ENCODE results near the gene NOL8. TPM values are rescaled to one million over a fixed set of nuclear protein-coding genes. Genes with fewer than 3 reads are reported as not detected.

Gene NOL8
- total and polyA plus RNA-seq, 2 donors = 30.7 to 51.3 TPM

GRCh38 chr9:92290785-92291429, 34.2 kb downstream of the NOL8 start:
- no peaks in the 10 kb centered on the region for H3K27me3 ChIP-seq (ENCODE audit: control insufficient read depth in 2 of 2, insufficient read depth in 1 of 2, low read length in 1 of 2)
- 90% methylated on average over 1 of the region's 1 CpG for WGBS
- H3K4me3 ChIP-seq (ENCODE audit: low read length in 2 of 2) = no peak overlapping the region
- no peak overlapping the region for H3K27ac ChIP-seq (ENCODE audit: low read depth in 1 of 2, low read length in 1 of 2)
- no peaks in the 10 kb centered on the region for H3K9me3 ChIP-seq (ENCODE audit: control insufficient read depth in 2 of 2, insufficient read depth in 1 of 2, low read length in 1 of 2)
- H3K4me1 ChIP-seq (ENCODE audit: control insufficient read depth in 2 of 2, insufficient read depth in 2 of 2, low read length in 2 of 2) = peaks cover 6 to 12% of the 10 kb centered on the region in 2 donors
- H3K36me3 ChIP-seq (ENCODE audit: control insufficient read depth in 2 of 2, insufficient read depth in 2 of 2, low read length in 1 of 2) = peaks cover 6 to 22% of the 10 kb centered on the region in 2 donors
- no peak for DNase-seq (ENCODE audit: low read depth in 6 of 9, low spot score in 9 of 9)

- Histone ChIP-seq H3K27ac (ENCODE audit: low read depth in 1 of 2, low read length in 1 of 2) (no peak overlapping the region), H3K36me3 (ENCODE audit: control insufficient read depth in 2 of 2, insufficient read depth in 2 of 2, low read length in 1 of 2) (peaks cover 12 to 32% of the 10 kb centered on the region in 2 donors), H3K4me3 (ENCODE audit: low read length in 2 of 2) (no peak overlapping the region), H3K27me3 (ENCODE audit: control insufficient read depth in 2 of 2, insufficient read depth in 1 of 2, low read length in 1 of 2) (no peaks in the 10 kb centered on the region), H3K9me3 (ENCODE audit: control insufficient read depth in 2 of 2, insufficient read depth in 1 of 2, low read length in 1 of 2) (no peaks in the 10 kb centered on the region), H3K4me1 (ENCODE audit: control insufficient read depth in 2 of 2, insufficient read depth in 2 of 2, low read length in 2 of 2) (peaks cover 6 to 12% of the 10 kb centered on the region in 2 donors)
- no peak for DNase-seq (ENCODE audit: low read depth in 6 of 9, low spot score in 9 of 9)
- 97% methylated on average over 5 of the region's 5 CpGs for WGBS
These were observed 35.3 kb downstream of the NOL8 start for GRCh38 chr9:92289708-92290390.

- Histone ChIP-seq H3K36me3 (ENCODE audit: control insufficient read depth in 2 of 2, insufficient read depth in 2 of 2, low read length in 1 of 2) (peaks cover 33 to 81% of the 10 kb centered on the region in 2 donors), H3K27me3 (ENCODE audit: control insufficient read depth in 2 of 2, insufficient read depth in 1 of 2, low read length in 1 of 2) (no peaks in the 10 kb centered on the region), H3K27ac (ENCODE audit: low read depth in 1 of 2, low read length in 1 of 2) (no peak overlapping the region), H3K4me3 (ENCODE audit: low read length in 2 of 2) (no peak overlapping the region), H3K9me3 (ENCODE audit: control insufficient read depth in 2 of 2, insufficient read depth in 1 of 2, low read length in 1 of 2) (no peaks in the 10 kb centered on the region), H3K4me1 (ENCODE audit: control insufficient read depth in 2 of 2, insufficient read depth in 2 of 2, low read length in 2 of 2) (no peaks in the 10 kb centered on the region)
- DNase-seq (ENCODE audit: low read depth in 6 of 9, low spot score in 9 of 9) = no peak
- 92% methylated on average over 1 of the region's 1 CpG for WGBS
These were observed 45.8 kb downstream of the NOL8 start for GRCh38 chr9:92279302-92279701.

GRCh38 chr9:92278110-92278509, 47.0 kb downstream of the NOL8 start:
- Histone ChIP-seq H3K27ac (ENCODE audit: low read depth in 1 of 2, low read length in 1 of 2) (no peak overlapping the region), H3K36me3 (ENCODE audit: control insufficient read depth in 2 of 2, insufficient read depth in 2 of 2, low read length in 1 of 2) (peaks cover 38 to 81% of the 10 kb centered on the region in 2 donors), H3K4me3 (ENCODE audit: low read length in 2 of 2) (no peak overlapping the region), H3K27me3 (ENCODE audit: control insufficient read depth in 2 of 2, insufficient read depth in 1 of 2, low read length in 1 of 2) (no peaks in the 10 kb centered on the region), H3K9me3 (ENCODE audit: control insufficient read depth in 2 of 2, insufficient read depth in 1 of 2, low read length in 1 of 2) (no peaks in the 10 kb centered on the region), H3K4me1 (ENCODE audit: control insufficient read depth in 2 of 2, insufficient read depth in 2 of 2, low read length in 2 of 2) (no peaks in the 10 kb centered on the region)
- no peak for DNase-seq (ENCODE audit: low read depth in 6 of 9, low spot score in 9 of 9)
- WGBS = 96% methylated on average over 2 of the region's 2 CpGs

GRCh38 chr9:92276331-92277032, 48.7 kb downstream of the NOL8 start:
- WGBS = 47% methylated on average over 11 of the region's 11 CpGs
- peak in 1 of 9 donors; percentile 6 for DNase-seq (ENCODE audit: low read depth in 6 of 9, low spot score in 9 of 9)
- Histone ChIP-seq H3K9me3 (ENCODE audit: control insufficient read depth in 2 of 2, insufficient read depth in 1 of 2, low read length in 1 of 2) (no peaks in the 10 kb centered on the region), H3K27ac (ENCODE audit: low read depth in 1 of 2, low read length in 1 of 2) (no peak overlapping the region), H3K4me1 (ENCODE audit: control insufficient read depth in 2 of 2, insufficient read depth in 2 of 2, low read length in 2 of 2) (no peaks in the 10 kb centered on the region), H3K27me3 (ENCODE audit: control insufficient read depth in 2 of 2, insufficient read depth in 1 of 2, low read length in 1 of 2) (no peaks in the 10 kb centered on the region), H3K36me3 (ENCODE audit: control insufficient read depth in 2 of 2, insufficient read depth in 2 of 2, low read length in 1 of 2) (peaks cover 35 to 81% of the 10 kb centered on the region in 2 donors), H3K4me3 (ENCODE audit: low read length in 2 of 2) (no peak overlapping the region)

GRCh38 chr9:92275541-92275940, 49.6 kb downstream of the NOL8 start:
- Histone ChIP-seq H3K4me1 (ENCODE audit: control insufficient read depth in 2 of 2, insufficient read depth in 2 of 2, low read length in 2 of 2) (no peaks in the 10 kb centered on the region), H3K27me3 (ENCODE audit: control insufficient read depth in 2 of 2, insufficient read depth in 1 of 2, low read length in 1 of 2) (no peaks in the 10 kb centered on the region), H3K36me3 (ENCODE audit: control insufficient read depth in 2 of 2, insufficient read depth in 2 of 2, low read length in 1 of 2) (peaks cover 39 to 85% of the 10 kb centered on the region in 2 donors), H3K27ac (ENCODE audit: low read depth in 1 of 2, low read length in 1 of 2) (no peak overlapping the region), H3K9me3 (ENCODE audit: control insufficient read depth in 2 of 2, insufficient read depth in 1 of 2, low read length in 1 of 2) (no peaks in the 10 kb centered on the region), H3K4me3 (ENCODE audit: low read length in 2 of 2) (no peak overlapping the region)
- no peak for DNase-seq (ENCODE audit: low read depth in 6 of 9, low spot score in 9 of 9)
- WGBS = 98% methylated on average over 6 of the region's 6 CpGs

- Histone ChIP-seq H3K36me3 (ENCODE audit: control insufficient read depth in 2 of 2, insufficient read depth in 2 of 2, low read length in 1 of 2) (peaks cover 51 to 87% of the 10 kb centered on the region in 2 donors), H3K9me3 (ENCODE audit: control insufficient read depth in 2 of 2, insufficient read depth in 1 of 2, low read length in 1 of 2) (no peaks in the 10 kb centered on the region), H3K27me3 (ENCODE audit: control insufficient read depth in 2 of 2, insufficient read depth in 1 of 2, low read length in 1 of 2) (no peaks in the 10 kb centered on the region), H3K4me1 (ENCODE audit: control insufficient read depth in 2 of 2, insufficient read depth in 2 of 2, low read length in 2 of 2) (no peaks in the 10 kb centered on the region), H3K4me3 (ENCODE audit: low read length in 2 of 2) (no peak overlapping the region), H3K27ac (ENCODE audit: low read depth in 1 of 2, low read length in 1 of 2) (no peak overlapping the region)
- no peak for DNase-seq (ENCODE audit: low read depth in 6 of 9, low spot score in 9 of 9)
- WGBS = 98% methylated on average over 5 of the region's 5 CpGs
These were observed 54.6 kb downstream of the NOL8 start for GRCh38 chr9:92270511-92270910.

- no peaks in the 10 kb centered on the region for H3K4me1 ChIP-seq (ENCODE audit: control insufficient read depth in 2 of 2, insufficient read depth in 2 of 2, low read length in 2 of 2)
- H3K27ac ChIP-seq (ENCODE audit: low read depth in 1 of 2, low read length in 1 of 2) = no peak overlapping the region
- peaks cover 52 to 91% of the 10 kb centered on the region in 2 donors for H3K36me3 ChIP-seq (ENCODE audit: control insufficient read depth in 2 of 2, insufficient read depth in 2 of 2, low read length in 1 of 2)
- no peaks in the 10 kb centered on the region for H3K27me3 ChIP-seq (ENCODE audit: control insufficient read depth in 2 of 2, insufficient read depth in 1 of 2, low read length in 1 of 2)
- no peak for DNase-seq (ENCODE audit: low read depth in 6 of 9, low spot score in 9 of 9)
- H3K4me3 ChIP-seq (ENCODE audit: low read length in 2 of 2) = no peak overlapping the region
- no peaks in the 10 kb centered on the region for H3K9me3 ChIP-seq (ENCODE audit: control insufficient read depth in 2 of 2, insufficient read depth in 1 of 2, low read length in 1 of 2)
- 96% methylated on average over 4 of the region's 4 CpGs for WGBS
These were observed 58.7 kb downstream of the NOL8 start for GRCh38 chr9:92266486-92266885.

GRCh38 chr9:92265154-92265553, 60.0 kb downstream of the NOL8 start:
- Histone ChIP-seq H3K9me3 (ENCODE audit: control insufficient read depth in 2 of 2, insufficient read depth in 1 of 2, low read length in 1 of 2) (no peaks in the 10 kb centered on the region), H3K27ac (ENCODE audit: low read depth in 1 of 2, low read length in 1 of 2) (no peak overlapping the region)
- 100% methylated on average over 3 of the region's 3 CpGs for WGBS

More at GRCh38 chr9:92265154-92265553, 60.0 kb downstream of the NOL8 start:
- H3K4me3 ChIP-seq (ENCODE audit: low read length in 2 of 2) = no peak overlapping the region
- H3K27me3 ChIP-seq (ENCODE audit: control insufficient read depth in 2 of 2, insufficient read depth in 1 of 2, low read length in 1 of 2) = no peaks in the 10 kb centered on the region
- peaks cover 45 to 89% of the 10 kb centered on the region in 2 donors for H3K36me3 ChIP-seq (ENCODE audit: control insufficient read depth in 2 of 2, insufficient read depth in 2 of 2, low read length in 1 of 2)
- H3K4me1 ChIP-seq (ENCODE audit: control insufficient read depth in 2 of 2, insufficient read depth in 2 of 2, low read length in 2 of 2) = no peaks in the 10 kb centered on the region
- DNase-seq (ENCODE audit: low read depth in 6 of 9, low spot score in 9 of 9) = no peak
